HEK293 (cell line): ENCODE results near the gene BRMS1L.

ENCODE experiments used
- CTCF ChIA-PET: fragments of 350-600 bp; formaldehyde crosslinking; extraction: SDS; loops from one replicate; lab custom pipeline; 2021; ENCODE audit warnings: antibody characterized with exemption; lab: Yijun Ruan, JAX
- POLR2A ChIA-PET: fragments of 300-600 bp; formaldehyde crosslinking; extraction: SDS; loops from one replicate; lab custom pipeline; 2020; ENCODE audit warnings: antibody characterized with exemption, inconsistent platforms; lab: Yijun Ruan, JAX
- H3K27ac ChIP-seq: fragments of 200-500 bp; sonication (Bioruptor generic); 2 replicates; pipeline ENCODE4 v1.5.1; 2014; ENCODE audit warnings: low read depth, low read length, control low read depth, inconsistent platforms; ENCODE audit errors: extremely low read depth
- H3K36me3 ChIP-seq, 2 experiments: fragments of 200-500 bp in 1 of 2; sonication (Bioruptor generic) in 1 of 2; 1 replicate in 1 of 2; 2 replicates in 1 of 2; pipeline ENCODE4 v1.5.1; 2014 to 2017; ENCODE audit warnings: inconsistent platforms in 2 of 2, low read length in 2 of 2; ENCODE audit not compliant: control insufficient read depth in 2 of 2, insufficient read depth in 1 of 2
- H3K4me1 ChIP-seq: fragments of 200-500 bp; sonication (Bioruptor generic); 2 replicates; pipeline ENCODE4 v1.5.1; 2014; ENCODE audit warnings: mild to moderate bottlenecking, low read length, inconsistent platforms; ENCODE audit not compliant: control insufficient read depth, insufficient read depth
- H3K4me3 ChIP-seq: 2 replicates; pipeline ENCODE4 v1.5.1; 2011; ENCODE audit warnings: low read depth, mild to moderate bottlenecking, control low read depth, low read length, moderate library complexity
- H3K9me3 ChIP-seq: fragments of 200-500 bp; sonication (Bioruptor generic); 2 replicates; pipeline ENCODE4 v1.5.1; 2014; ENCODE audit warnings: low read depth, low read length, inconsistent platforms; ENCODE audit not compliant: control insufficient read depth, insufficient read depth
- KLF1 ChIP-seq: fragments of 450-650 bp; formaldehyde crosslinking; IDR thresholded peaks from 2 replicates; pipeline ENCODE4 v1.5.1; 2016; ENCODE audit warnings: missing biosample characterization, missing genetic modification characterization
- MEIS1 ChIP-seq: sonication (generic); formaldehyde crosslinking; IDR thresholded peaks from 2 replicates; pipeline ENCODE4 v1.8.1; 2022; ENCODE audit warnings: missing genetic modification reagents, mild to moderate bottlenecking, borderline replicate concordance
- OVOL3 ChIP-seq: fragments of 450-650 bp; formaldehyde crosslinking; IDR thresholded peaks from 2 replicates; pipeline ENCODE4 v1.5.1; 2016; ENCODE audit warnings: missing biosample characterization, missing genetic modification characterization
- PRDM2 ChIP-seq: fragments of 450-650 bp; formaldehyde crosslinking; IDR thresholded peaks from 2 replicates; pipeline ENCODE4 v1.5.1; 2016; ENCODE audit warnings: missing biosample characterization, missing genetic modification characterization, borderline replicate concordance
- SETDB1 ChIP-seq: IDR thresholded peaks from one replicate; pipeline ENCODE4 v1.6.1; 2017; ENCODE audit warnings: mild to moderate bottlenecking, low read length, moderate library complexity, mixed read lengths; ENCODE audit not compliant: insufficient read length
- SP7 ChIP-seq: fragments of 450-650 bp; formaldehyde crosslinking; IDR thresholded peaks from 2 replicates; pipeline ENCODE4 v1.5.1; 2016; ENCODE audit warnings: missing biosample characterization, missing genetic modification characterization
- ZFHX2 ChIP-seq: fragments of 450-650 bp; formaldehyde crosslinking; conservative IDR thresholded peaks from 2 replicates; pipeline ENCODE4 v1.5.1; 2016; ENCODE audit warnings: missing biosample characterization, missing genetic modification characterization
- ZNF121 ChIP-seq: fragments of 450-650 bp; formaldehyde crosslinking; IDR thresholded peaks from 2 replicates; pipeline ENCODE4 v1.5.1; 2016; ENCODE audit warnings: missing biosample characterization, missing genetic modification characterization
- ZNF23 ChIP-seq: fragments of 450-650 bp; formaldehyde crosslinking; IDR thresholded peaks from 2 replicates; pipeline ENCODE4 v1.5.1; 2016; ENCODE audit warnings: missing biosample characterization, missing genetic modification characterization, borderline replicate concordance
- ZNF394 ChIP-seq: fragments of 450-650 bp; formaldehyde crosslinking; IDR thresholded peaks from 2 replicates; pipeline ENCODE4 v1.5.1; 2016; ENCODE audit warnings: missing biosample characterization, missing genetic modification characterization, mild to moderate bottlenecking, moderate library complexity, borderline replicate concordance
- ZNF560 ChIP-seq: fragments of 450-650 bp; formaldehyde crosslinking; IDR thresholded peaks from 2 replicates; pipeline ENCODE4 v1.5.1; 2017; ENCODE audit warnings: missing biosample characterization, missing genetic modification characterization, borderline replicate concordance
- ZNF624 ChIP-seq: fragments of 450-650 bp; formaldehyde crosslinking; IDR thresholded peaks from 2 replicates; pipeline ENCODE4 v1.5.1; 2017; ENCODE audit warnings: missing biosample characterization, missing genetic modification characterization
- ZNF791 ChIP-seq: fragments of 450-650 bp; formaldehyde crosslinking; IDR thresholded peaks from 2 replicates; pipeline ENCODE4 v1.5.1; 2016; ENCODE audit warnings: missing biosample characterization, missing genetic modification characterization
- ZNF830 ChIP-seq: fragments of 450-650 bp; IDR thresholded peaks from 2 replicates; pipeline ENCODE4 v1.5.0; 2018; ENCODE audit warnings: missing biosample characterization, missing genetic modification characterization, low read depth, mild to moderate bottlenecking, moderate library complexity
- TF ChIP-seq, protein P1 (sequence below): fragments of 450-650 bp; IDR thresholded peaks from 2 replicates; pipeline ENCODE4 v1.5.1; 2018; ENCODE audit warnings: missing biosample characterization, missing genetic modification characterization
- TF ChIP-seq, protein P2 (sequence below): fragments of 450-650 bp; formaldehyde crosslinking; IDR thresholded peaks from 2 replicates; pipeline ENCODE4 v1.5.1; 2016; ENCODE audit warnings: missing biosample characterization, missing genetic modification characterization

The BRMS1L gene

DNA sequence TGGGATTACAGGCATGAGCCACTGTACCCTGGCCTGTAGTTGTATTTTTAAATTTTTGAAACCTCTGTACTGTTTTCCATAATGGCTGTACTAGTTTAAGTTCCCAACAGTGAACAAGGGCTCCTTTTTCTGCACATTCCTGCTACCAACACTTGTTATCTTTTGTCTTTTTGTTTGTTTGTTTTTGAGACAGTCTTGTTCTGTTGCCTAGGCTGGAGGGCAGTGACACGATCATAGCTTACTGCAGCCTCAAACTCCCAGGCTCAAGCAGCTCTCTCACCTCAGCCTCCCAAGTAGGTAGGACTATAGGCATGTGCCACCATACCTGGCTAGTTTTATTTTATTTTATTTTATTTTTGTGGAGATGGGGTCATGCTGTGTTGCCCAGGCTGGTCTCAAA lies 23.0 kb downstream of the BRMS1L start:
- H3K4me3 ChIP-seq: no peak overlapping the region
- no peak overlapping the region for H3K27ac ChIP-seq
- ChIA-PET POLR2A (interaction anchor here (0.6 kb wide), 1 partner anchor 52 kb away, joined by 4 read pairs; no protein-coding TSS in a partner anchor), CTCF (interaction anchor here (1.3 kb wide), 1 partner anchor 11 kb away, joined by 3 read pairs; no protein-coding TSS in a partner anchor)
- TF ChIP-seq ZNF23 (tag by site-specific recombination): no peak
- TF ChIP-seq ZNF791 (tag by site-specific recombination): no peak
- TF ChIP-seq ZNF121 (tag by site-specific recombination): 0 out of 2 replicates have a peak, but pooled peaks have one; percentile 13
- no peak for TF ChIP-seq MEIS1
- TF ChIP-seq SP7: no peak
- no peak for TF ChIP-seq KLF1 (tag by site-specific recombination)
- TF ChIP-seq ZNF560 (tag by site-specific recombination): no peak
- no peaks in the 10 kb centered on the region for H3K4me1 ChIP-seq
- peaks cover 52 to 53% of the 10 kb centered on the region in 2 experiments for H3K36me3 ChIP-seq
- H3K9me3 ChIP-seq: no peaks in the 10 kb centered on the region

GRCh38 chr14:35851823-35852222 lies 25.7 kb downstream of the BRMS1L start:
- no peaks in the 10 kb centered on the region for H3K4me1 ChIP-seq
- peaks cover 35 to 37% of the 10 kb centered on the region in 2 experiments for H3K36me3 ChIP-seq
- TF ChIP-seq SETDB1 (peak; percentile 62), ZNF830 (no peak), ZNF624 (tag by site-specific recombination) (no peak)
- no peak overlapping the region for H3K4me3 ChIP-seq
- H3K9me3 ChIP-seq: no peaks in the 10 kb centered on the region
- no peak overlapping the region for H3K27ac ChIP-seq
- CTCF ChIA-PET: interaction anchor here (0.6 to 0.8 kb wide), 3 partner anchors 9 to 31 kb away, joined by 4 to 5 read pairs (median 4); no protein-coding TSS in a partner anchor
- POLR2A ChIA-PET: no interaction called here

DNA sequence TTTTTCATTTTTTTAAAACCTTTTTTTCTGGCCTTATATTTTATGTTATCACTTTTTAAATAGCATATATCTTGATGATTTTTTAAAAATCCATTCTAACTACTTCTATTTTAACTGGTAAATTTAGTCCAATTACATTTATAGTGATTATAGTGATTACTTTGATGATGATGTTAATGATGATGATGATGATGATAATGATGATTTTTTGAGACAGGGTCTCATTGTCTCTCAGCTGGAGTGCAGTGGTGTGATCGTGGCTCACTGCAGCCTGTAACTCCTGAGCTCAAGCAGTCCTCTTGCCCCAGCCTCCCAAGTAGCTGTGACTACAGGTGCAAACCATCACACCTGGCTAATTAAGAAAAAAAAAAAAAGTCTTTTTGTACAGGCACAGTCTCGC lies 27.1 kb downstream of the BRMS1L start:
- no peaks in the 10 kb centered on the region for H3K4me1 ChIP-seq
- H3K27ac ChIP-seq: no peak overlapping the region
- CTCF ChIA-PET: interaction anchor here (0.7 kb wide), 1 partner anchor 114 kb away, joined by 3 read pairs; no protein-coding TSS in a partner anchor
- TF ChIP-seq ZFHX2 (tag by site-specific recombination) (no peak), OVOL3 (no peak), ZNF394 (no peak)
- TF ChIP-seq, protein P1, sequence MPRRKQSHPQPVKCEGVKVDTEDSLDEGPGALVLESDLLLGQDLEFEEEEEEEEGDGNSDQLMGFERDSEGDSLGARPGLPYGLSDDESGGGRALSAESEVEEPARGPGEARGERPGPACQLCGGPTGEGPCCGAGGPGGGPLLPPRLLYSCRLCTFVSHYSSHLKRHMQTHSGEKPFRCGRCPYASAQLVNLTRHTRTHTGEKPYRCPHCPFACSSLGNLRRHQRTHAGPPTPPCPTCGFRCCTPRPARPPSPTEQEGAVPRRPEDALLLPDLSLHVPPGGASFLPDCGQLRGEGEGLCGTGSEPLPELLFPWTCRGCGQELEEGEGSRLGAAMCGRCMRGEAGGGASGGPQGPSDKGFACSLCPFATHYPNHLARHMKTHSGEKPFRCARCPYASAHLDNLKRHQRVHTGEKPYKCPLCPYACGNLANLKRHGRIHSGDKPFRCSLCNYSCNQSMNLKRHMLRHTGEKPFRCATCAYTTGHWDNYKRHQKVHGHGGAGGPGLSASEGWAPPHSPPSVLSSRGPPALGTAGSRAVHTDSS: peak; percentile 63; the same call in 1 of the 2 replicates
- H3K36me3 ChIP-seq: peaks cover 27 to 35% of the 10 kb centered on the region in 2 experiments
- H3K9me3 ChIP-seq: no peaks in the 10 kb centered on the region
- POLR2A ChIA-PET: no interaction called here
- H3K4me3 ChIP-seq: no peak overlapping the region

- no peak for TF ChIP-seq PRDM2 (tag by site-specific recombination)
- TF ChIP-seq, protein P2, sequence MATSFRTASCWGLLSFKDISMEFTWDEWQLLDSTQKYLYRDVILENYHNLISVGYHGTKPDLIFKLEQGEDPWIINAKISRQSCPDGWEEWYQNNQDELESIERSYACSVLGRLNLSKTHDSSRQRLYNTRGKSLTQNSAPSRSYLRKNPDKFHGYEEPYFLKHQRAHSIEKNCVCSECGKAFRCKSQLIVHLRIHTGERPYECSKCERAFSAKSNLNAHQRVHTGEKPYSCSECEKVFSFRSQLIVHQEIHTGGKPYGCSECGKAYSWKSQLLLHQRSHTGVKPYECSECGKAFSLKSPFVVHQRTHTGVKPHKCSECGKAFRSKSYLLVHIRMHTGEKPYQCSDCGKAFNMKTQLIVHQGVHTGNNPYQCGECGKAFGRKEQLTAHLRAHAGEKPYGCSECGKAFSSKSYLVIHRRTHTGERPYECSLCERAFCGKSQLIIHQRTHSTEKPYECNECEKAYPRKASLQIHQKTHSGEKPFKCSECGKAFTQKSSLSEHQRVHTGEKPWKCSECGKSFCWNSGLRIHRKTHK: no peak
- ChIA-PET POLR2A (interaction anchor here (1.2 kb wide), 1 partner anchor 29 kb away, joined by 4 read pairs; the partner anchor contains the start of gene BRMS1L), CTCF (no interaction called here)
- no peak overlapping the region for H3K27ac ChIP-seq
- H3K9me3 ChIP-seq: no peaks in the 10 kb centered on the region
- H3K4me3 ChIP-seq: no peak overlapping the region
- H3K36me3 ChIP-seq: peaks cover 33 to 36% of the 10 kb centered on the region in 2 experiments
- no peaks in the 10 kb centered on the region for H3K4me1 ChIP-seq
Measured at GRCh38 chr14:35854696-35855270, 28.6 kb downstream of the BRMS1L start.
